GM12878 (cell line): ENCODE results near the gene SPN. TPM values are rescaled to one million over a fixed set of nuclear protein-coding genes. Genes with fewer than 3 reads are reported as not detected.

Source experiments
- ATAC-seq: fragments of 200-7000 bp; cut with Tn5 transposase; 3 replicates; pipeline ENCODE4 v1.9.1; 2020; ENCODE audit warnings: mild to moderate bottlenecking, moderate library complexity
- BruUV-seq: library from RNA; stranded (reverse); fragments of 400-500 nt; replicated peaks from 2 replicates; lab custom pipeline; 2021; lab: Mats Ljungman, UMichigan
- CTCF ChIA-PET: fragments of 300-600 bp; sonication (Branson Sonifier 250); formaldehyde crosslinking; extraction: SDS; loops from one replicate; lab custom pipeline; 2021; ENCODE audit warnings: inconsistent platforms; lab: Yijun Ruan, JAX
- POLR2A ChIA-PET: fragments of 350-600 bp; formaldehyde crosslinking; extraction: SDS; loops from one replicate; lab custom pipeline; 2021; ENCODE audit warnings: inconsistent platforms; lab: Charles Lee
- RAD21 ChIA-PET: fragments of 300-600 bp; sonication (Branson Sonifier 250); formaldehyde crosslinking; loops from one replicate; lab custom pipeline; 2023; ENCODE audit warnings: antibody characterized with exemption; ENCODE audit not compliant: unreplicated experiment; lab: Charles Lee
- SMC1A ChIA-PET: fragments of 300-600 bp; sonication (Branson Sonifier 250); formaldehyde crosslinking; loops from one replicate; lab custom pipeline; 2023; ENCODE audit not compliant: unreplicated experiment, uncharacterized antibody; lab: Charles Lee
- DNase-seq: peaks from one replicate; pipeline ENCODE4 v3.0.0-alpha.2; 2011; ENCODE audit warnings: low read depth, low spot score
- FAIRE-seq: peaks from 3 replicates; lab custom pipeline; 2011; peaks lifted over from hg19 to GRCh38; lab: Jason Lieb, UNC
- H2AFZ ChIP-seq: 2 replicates; pipeline ENCODE4 v1.6.0; 2011; ENCODE audit warnings: low read depth, low read length, control low read depth; ENCODE audit not compliant: control insufficient read depth
- H3K27ac ChIP-seq: 2 replicates; pipeline ENCODE4 v1.5.1; 2011; ENCODE audit warnings: control low read depth; ENCODE audit not compliant: control insufficient read depth, insufficient read depth
- H3K27me3 ChIP-seq, 2 experiments: replicated peaks in 1 of 2; 2 replicates each; pipeline versions ENCODE4 v1.6.0 to v1.6.1; 2011; ENCODE audit warnings: low read length in 1 of 2; ENCODE audit not compliant: control insufficient read depth in 2 of 2, insufficient read depth in 2 of 2
- H3K36me3 ChIP-seq, 2 experiments: 2 replicates each; pipeline ENCODE4 v1.5.1; 2011; ENCODE audit warnings: low read length in 1 of 2; ENCODE audit not compliant: control insufficient read depth in 2 of 2, insufficient read depth in 2 of 2
- H3K4me1 ChIP-seq: 2 replicates; pipeline ENCODE4 v1.6.1; 2011; ENCODE audit warnings: mild to moderate bottlenecking, low read length, moderate library complexity, mixed read lengths; ENCODE audit not compliant: control insufficient read depth, insufficient read depth
- H3K4me2 ChIP-seq: 2 replicates; pipeline ENCODE4 v1.6.0; 2011; ENCODE audit warnings: control low read depth; ENCODE audit not compliant: control insufficient read depth, insufficient read depth
- H3K4me3 ChIP-seq: fragments of 200-600 bp; sonication (generic); 2 replicates; pipeline ENCODE4 v1.5.1; 2016
- H3K79me2 ChIP-seq: 2 replicates; pipeline ENCODE4 v1.6.0; 2011; ENCODE audit warnings: low read length; ENCODE audit not compliant: control insufficient read depth, insufficient read depth
- H3K9ac ChIP-seq: 2 replicates; pipeline ENCODE4 v1.8.0; 2011; ENCODE audit warnings: low read length, control low read depth, mixed read lengths; ENCODE audit not compliant: control insufficient read depth, insufficient read depth
- H3K9me3 ChIP-seq: replicated peaks from 3 replicates; pipeline ENCODE4 v1.5.1; 2011; ENCODE audit warnings: mild to moderate bottlenecking, low read length; ENCODE audit not compliant: control insufficient read depth, insufficient read depth
- H4K20me1 ChIP-seq: 2 replicates; pipeline ENCODE4 v1.6.0; 2011; ENCODE audit not compliant: control insufficient read depth, insufficient read depth
- GATAD2B ChIP-seq: fragments of 450-650 bp; conservative IDR thresholded peaks from 2 replicates; pipeline ENCODE4 v1.6.1; 2017; ENCODE audit warnings: low read depth, mild to moderate bottlenecking, moderate library complexity
- MEF2B ChIP-seq: fragments of 450-650 bp; IDR thresholded peaks from 2 replicates; pipeline ENCODE4 v1.6.1; 2018; ENCODE audit warnings: mild to moderate bottlenecking, moderate library complexity; ENCODE audit not compliant: partially characterized antibody, poor library complexity, severe bottlenecking
- NRF1 ChIP-seq: conservative IDR thresholded peaks from 2 replicates; pipeline ENCODE4 v1.6.1; 2011; ENCODE audit warnings: mild to moderate bottlenecking, low read depth, low read length, improper control_type of control experiment
- RCOR1 ChIP-seq: conservative IDR thresholded peaks from 2 replicates; pipeline ENCODE4 v1.6.1; 2012; ENCODE audit warnings: low read depth, low read length, improper control_type of control experiment
- SIN3A ChIP-seq: IDR thresholded peaks from 2 replicates; pipeline ENCODE4 v1.6.1; 2012; ENCODE audit warnings: low read depth, low read length, improper control_type of control experiment
- SMC3 ChIP-seq: IDR thresholded peaks from 2 replicates; pipeline ENCODE4 v1.6.1; 2011; ENCODE audit warnings: low read length, improper control_type of control experiment, borderline replicate concordance
- STAT1 ChIP-seq: fragments of 450-650 bp; conservative IDR thresholded peaks from 2 replicates; pipeline ENCODE4 v1.6.1; 2014; ENCODE audit warnings: antibody characterized with exemption, mild to moderate bottlenecking
- WGBS: methylation state at CpG from one replicate; pipeline ENCODE4 v1.1.6; 2016; ENCODE audit warnings: low lambda C conversion rate; ENCODE audit not compliant: insufficient replicate concordance, insufficient coverage; ENCODE audit errors: missing lambda C conversion rate; 5-methylcytosine and 5-hydroxymethylcytosine counted together
- in situ Hi-C: fragments of 300-500 bp; cut with MboI; formaldehyde crosslinking; loops from 9 replicates; pipeline ENCODE4 v1.14.3; 2018; ENCODE audit warnings: mixed read lengths
- intact Hi-C: fragments of 100-400 bp; cut with micrococcal nuclease; formaldehyde crosslinking; loops from one replicate; pipeline ENCODE4 v1.14.2; 2022; ENCODE audit not compliant: unreplicated experiment
- polyA plus RNA-seq, 11 experiments: library from polyadenylated mRNA; depleted of rRNA in 4 of 11; unstranded in 6 of 11; stranded (reverse) in 5 of 11; fragments of >200 nt; fragmentation: Nextera tagmentation in 4 of 11; fragmentation: Illumina TruSeq in 1 of 11; extraction: Ambion mirVana in 4 of 11; extraction: Trizol in 1 of 11; gene quantifications; 1 replicate in 1 of 11; 2 replicates in 10 of 11; pipeline versions ENCODE4 v1.2.1 to v1.2.3, GENCODE V29; 2011 to 2016; ENCODE audit warnings: inconsistent platforms in 2 of 11, missing spikeins in 2 of 11, low read depth in 1 of 11
- total RNA-seq, 4 experiments: library from RNA; depleted of rRNA in 3 of 4; stranded (reverse); fragments of >200 nt in 3 of 4; fragmentation: Illumina TruSeq in 1 of 4; extraction: Trizol in 1 of 4; gene quantifications; 2 replicates each; pipeline versions ENCODE4 v1.2.1 to v1.2.3, GENCODE V29; 2013 to 2021
- TF ChIP-seq, protein P1 (sequence below): IDR thresholded peaks from 2 replicates; pipeline ENCODE4 v1.6.1; 2011; ENCODE audit warnings: mild to moderate bottlenecking, low read depth, low read length, moderate library complexity; ENCODE audit not compliant: insufficient replicate concordance
- TF ChIP-seq, protein P2 (sequence below): fragments of 150-350 bp; IDR thresholded peaks from 2 replicates; pipeline ENCODE4 v1.6.1; 2014; ENCODE audit warnings: mild to moderate bottlenecking, low read depth, low read length
- TF ChIP-seq, protein P3 (sequence below), 3 experiments: IDR thresholded peaks in 2 of 3; conservative IDR thresholded peaks in 1 of 3; 2 replicates each; pipeline ENCODE4 v1.5.1; 2011; ENCODE audit warnings: low read depth in 3 of 3, low read length in 3 of 3, mild to moderate bottlenecking in 3 of 3, control low read depth in 2 of 3, moderate library complexity in 2 of 3, inconsistent platforms in 1 of 3, mixed read lengths in 1 of 3; ENCODE audit not compliant: control insufficient read depth in 2 of 3, insufficient read depth in 1 of 3; ENCODE audit errors: extremely low read depth in 1 of 3
- TF ChIP-seq, protein P4 (sequence below): fragments of 450-650 bp; formaldehyde crosslinking; IDR thresholded peaks from 2 replicates; pipeline ENCODE4 v1.4.0; 2020; ENCODE audit warnings: mild to moderate bottlenecking, moderate library complexity

Gene SPN
- total and polyA plus RNA-seq, 10 of the 15 experiments (the other 5 are each of a cell fraction or from before 2014, with no cell fraction given) = 16.2 to 173 (median 92.7) TPM

DNA sequence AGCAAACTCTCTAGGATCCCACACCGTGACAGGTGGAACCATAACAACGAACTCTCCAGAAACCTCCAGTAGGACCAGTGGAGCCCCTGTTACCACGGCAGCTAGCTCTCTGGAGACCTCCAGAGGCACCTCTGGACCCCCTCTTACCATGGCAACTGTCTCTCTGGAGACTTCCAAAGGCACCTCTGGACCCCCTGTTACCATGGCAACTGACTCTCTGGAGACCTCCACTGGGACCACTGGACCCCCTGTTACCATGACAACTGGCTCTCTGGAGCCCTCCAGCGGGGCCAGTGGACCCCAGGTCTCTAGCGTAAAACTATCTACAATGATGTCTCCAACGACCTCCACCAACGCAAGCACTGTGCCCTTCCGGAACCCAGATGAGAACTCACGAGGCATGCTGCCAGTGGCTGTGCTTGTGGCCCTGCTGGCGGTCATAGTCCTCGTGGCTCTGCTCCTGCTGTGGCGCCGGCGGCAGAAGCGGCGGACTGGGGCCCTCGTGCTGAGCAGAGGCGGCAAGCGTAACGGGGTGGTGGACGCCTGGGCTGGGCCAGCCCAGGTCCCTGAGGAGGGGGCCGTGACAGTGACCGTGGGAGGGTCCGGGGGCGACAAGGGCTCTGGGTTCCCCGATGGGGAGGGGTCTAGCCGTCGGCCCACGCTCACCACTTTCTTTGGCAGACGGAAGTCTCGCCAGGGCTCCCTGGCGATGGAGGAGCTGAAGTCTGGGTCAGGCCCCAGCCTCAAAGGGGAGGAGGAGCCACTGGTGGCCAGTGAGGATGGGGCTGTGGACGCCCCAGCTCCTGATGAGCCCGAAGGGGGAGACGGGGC lies 1.3 kb downstream of the SPN start:
- H3K27ac ChIP-seq = peak overlapping the region; percentile 81
- H3K4me3 ChIP-seq = peak overlapping the region; percentile 99
- intact Hi-C loops (loop anchor here (5.0 kb wide), 1 partner anchor 52 kb away; no protein-coding TSS in a partner anchor), in situ Hi-C loops (loop anchor here (5.0 kb wide), 1 partner anchor 67 kb away; no protein-coding TSS in a partner anchor)
- no peaks in the 10 kb centered on the region; the same call in 1 of the 2 replicates for H4K20me1 ChIP-seq
- 31% methylated on average over 32 of the region's 35 CpGs for WGBS
- FAIRE-seq (peak; percentile 13), DNase-seq (no peak), ATAC-seq (peak; percentile 20)
- RAD21 ChIA-PET = interaction anchor here (0.8 to 8.2 kb wide), 12 partner anchors 11 to 50 kb away, joined by 3 to 98 read pairs (median 6); partner anchors contain the start of gene QPRT
- H3K9ac ChIP-seq = peak overlapping the region; percentile 75
- H3K36me3 ChIP-seq = peaks cover 0 to 2% of the 10 kb centered on the region in 2 experiments; a peak in 1 of 4 replicates
- peaks cover 12% of the 10 kb centered on the region for H3K4me1 ChIP-seq
- POLR2A ChIA-PET = interaction anchor here (0.6 to 4.5 kb wide), 14 partner anchors 12 to 160 kb away, joined by 3 to 62 read pairs (median 6); partner anchors contain the start of gene QPRT
- no TSS peak for BruUV-seq
- SMC1A ChIA-PET = interaction anchor here (0.7 to 7.5 kb wide), 7 partner anchors 11 to 152 kb away, joined by 3 to 69 read pairs (median 49); partner anchors contain the start of genes PAGR1 and QPRT
- H3K27me3 ChIP-seq = no peaks in the 10 kb centered on the region
- H3K9me3 ChIP-seq = no peaks in the 10 kb centered on the region
- no peak overlapping the region for H2AFZ ChIP-seq
- H3K79me2 ChIP-seq = peaks cover 73% of the 10 kb centered on the region
- peak overlapping the region; percentile 84 for H3K4me2 ChIP-seq
- CTCF ChIA-PET = interaction anchor here (0.8 to 4.1 kb wide), 7 partner anchors 13 to 184 kb away, joined by 3 to 25 read pairs (median 4); partner anchors contain the start of gene QPRT
- peak; percentile 72; the same call in 1 of the 2 replicates for TF ChIP-seq SIN3A
- peak; percentile 69; the same call in 1 of the 2 replicates for TF ChIP-seq GATAD2B
- TF ChIP-seq, protein P1, sequence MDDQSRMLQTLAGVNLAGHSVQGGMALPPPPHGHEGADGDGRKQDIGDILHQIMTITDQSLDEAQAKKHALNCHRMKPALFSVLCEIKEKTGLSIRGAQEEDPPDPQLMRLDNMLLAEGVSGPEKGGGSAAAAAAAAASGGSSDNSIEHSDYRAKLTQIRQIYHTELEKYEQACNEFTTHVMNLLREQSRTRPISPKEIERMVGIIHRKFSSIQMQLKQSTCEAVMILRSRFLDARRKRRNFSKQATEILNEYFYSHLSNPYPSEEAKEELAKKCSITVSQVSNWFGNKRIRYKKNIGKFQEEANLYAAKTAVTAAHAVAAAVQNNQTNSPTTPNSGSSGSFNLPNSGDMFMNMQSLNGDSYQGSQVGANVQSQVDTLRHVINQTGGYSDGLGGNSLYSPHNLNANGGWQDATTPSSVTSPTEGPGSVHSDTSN = no peak
- peak; percentile 8; the same call in 1 of the 2 replicates for TF ChIP-seq SMC3
- TF ChIP-seq, protein P2, sequence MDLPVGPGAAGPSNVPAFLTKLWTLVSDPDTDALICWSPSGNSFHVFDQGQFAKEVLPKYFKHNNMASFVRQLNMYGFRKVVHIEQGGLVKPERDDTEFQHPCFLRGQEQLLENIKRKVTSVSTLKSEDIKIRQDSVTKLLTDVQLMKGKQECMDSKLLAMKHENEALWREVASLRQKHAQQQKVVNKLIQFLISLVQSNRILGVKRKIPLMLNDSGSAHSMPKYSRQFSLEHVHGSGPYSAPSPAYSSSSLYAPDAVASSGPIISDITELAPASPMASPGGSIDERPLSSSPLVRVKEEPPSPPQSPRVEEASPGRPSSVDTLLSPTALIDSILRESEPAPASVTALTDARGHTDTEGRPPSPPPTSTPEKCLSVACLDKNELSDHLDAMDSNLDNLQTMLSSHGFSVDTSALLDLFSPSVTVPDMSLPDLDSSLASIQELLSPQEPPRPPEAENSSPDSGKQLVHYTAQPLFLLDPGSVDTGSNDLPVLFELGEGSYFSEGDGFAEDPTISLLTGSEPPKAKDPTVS = 0 out of 2 replicates have a peak, but pooled peaks have one; percentile 48
- TF ChIP-seq, protein P3, sequence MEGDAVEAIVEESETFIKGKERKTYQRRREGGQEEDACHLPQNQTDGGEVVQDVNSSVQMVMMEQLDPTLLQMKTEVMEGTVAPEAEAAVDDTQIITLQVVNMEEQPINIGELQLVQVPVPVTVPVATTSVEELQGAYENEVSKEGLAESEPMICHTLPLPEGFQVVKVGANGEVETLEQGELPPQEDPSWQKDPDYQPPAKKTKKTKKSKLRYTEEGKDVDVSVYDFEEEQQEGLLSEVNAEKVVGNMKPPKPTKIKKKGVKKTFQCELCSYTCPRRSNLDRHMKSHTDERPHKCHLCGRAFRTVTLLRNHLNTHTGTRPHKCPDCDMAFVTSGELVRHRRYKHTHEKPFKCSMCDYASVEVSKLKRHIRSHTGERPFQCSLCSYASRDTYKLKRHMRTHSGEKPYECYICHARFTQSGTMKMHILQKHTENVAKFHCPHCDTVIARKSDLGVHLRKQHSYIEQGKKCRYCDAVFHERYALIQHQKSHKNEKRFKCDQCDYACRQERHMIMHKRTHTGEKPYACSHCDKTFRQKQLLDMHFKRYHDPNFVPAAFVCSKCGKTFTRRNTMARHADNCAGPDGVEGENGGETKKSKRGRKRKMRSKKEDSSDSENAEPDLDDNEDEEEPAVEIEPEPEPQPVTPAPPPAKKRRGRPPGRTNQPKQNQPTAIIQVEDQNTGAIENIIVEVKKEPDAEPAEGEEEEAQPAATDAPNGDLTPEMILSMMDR (IDR thresholded peaks at IDR 0.05 in 2 of 3, conservative IDR thresholded peaks at IDR 0.05 in 1 of 3; ENCODE audit: control insufficient read depth in 2 of 3, extremely low read depth in 1 of 3, insufficient read depth in 1 of 3, low read depth in 3 of 3, low read length in 3 of 3) = peak; percentile 17 to 23 (median 17); a peak in 2 of 6 replicates
- peak; percentile 85 for TF ChIP-seq MEF2B
- TF ChIP-seq STAT1 = no peak; the same call in 1 of the 2 replicates
- no peak for TF ChIP-seq RCOR1
- TF ChIP-seq, protein P4, sequence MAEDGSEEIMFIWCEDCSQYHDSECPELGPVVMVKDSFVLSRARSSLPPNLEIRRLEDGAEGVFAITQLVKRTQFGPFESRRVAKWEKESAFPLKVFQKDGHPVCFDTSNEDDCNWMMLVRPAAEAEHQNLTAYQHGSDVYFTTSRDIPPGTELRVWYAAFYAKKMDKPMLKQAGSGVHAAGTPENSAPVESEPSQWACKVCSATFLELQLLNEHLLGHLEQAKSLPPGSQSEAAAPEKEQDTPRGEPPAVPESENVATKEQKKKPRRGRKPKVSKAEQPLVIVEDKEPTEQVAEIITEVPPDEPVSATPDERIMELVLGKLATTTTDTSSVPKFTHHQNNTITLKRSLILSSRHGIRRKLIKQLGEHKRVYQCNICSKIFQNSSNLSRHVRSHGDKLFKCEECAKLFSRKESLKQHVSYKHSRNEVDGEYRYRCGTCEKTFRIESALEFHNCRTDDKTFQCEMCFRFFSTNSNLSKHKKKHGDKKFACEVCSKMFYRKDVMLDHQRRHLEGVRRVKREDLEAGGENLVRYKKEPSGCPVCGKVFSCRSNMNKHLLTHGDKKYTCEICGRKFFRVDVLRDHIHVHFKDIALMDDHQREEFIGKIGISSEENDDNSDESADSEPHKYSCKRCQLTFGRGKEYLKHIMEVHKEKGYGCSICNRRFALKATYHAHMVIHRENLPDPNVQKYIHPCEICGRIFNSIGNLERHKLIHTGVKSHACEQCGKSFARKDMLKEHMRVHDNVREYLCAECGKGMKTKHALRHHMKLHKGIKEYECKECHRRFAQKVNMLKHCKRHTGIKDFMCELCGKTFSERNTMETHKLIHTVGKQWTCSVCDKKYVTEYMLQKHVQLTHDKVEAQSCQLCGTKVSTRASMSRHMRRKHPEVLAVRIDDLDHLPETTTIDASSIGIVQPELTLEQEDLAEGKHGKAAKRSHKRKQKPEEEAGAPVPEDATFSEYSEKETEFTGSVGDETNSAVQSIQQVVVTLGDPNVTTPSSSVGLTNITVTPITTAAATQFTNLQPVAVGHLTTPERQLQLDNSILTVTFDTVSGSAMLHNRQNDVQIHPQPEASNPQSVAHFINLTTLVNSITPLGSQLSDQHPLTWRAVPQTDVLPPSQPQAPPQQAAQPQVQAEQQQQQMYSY (CRISPR knock-in tag) = no peak
- TF ChIP-seq NRF1 = no peak
